ENCODE data around the gene NDST3. TPM values are rescaled to one million over a fixed set of nuclear protein-coding genes. Genes with fewer than 3 reads are reported as not detected.

The NDST3 gene
- polyA plus RNA-seq, 2 of the 4 experiments (the other 2 are of a cell fraction): not detected

DNA sequence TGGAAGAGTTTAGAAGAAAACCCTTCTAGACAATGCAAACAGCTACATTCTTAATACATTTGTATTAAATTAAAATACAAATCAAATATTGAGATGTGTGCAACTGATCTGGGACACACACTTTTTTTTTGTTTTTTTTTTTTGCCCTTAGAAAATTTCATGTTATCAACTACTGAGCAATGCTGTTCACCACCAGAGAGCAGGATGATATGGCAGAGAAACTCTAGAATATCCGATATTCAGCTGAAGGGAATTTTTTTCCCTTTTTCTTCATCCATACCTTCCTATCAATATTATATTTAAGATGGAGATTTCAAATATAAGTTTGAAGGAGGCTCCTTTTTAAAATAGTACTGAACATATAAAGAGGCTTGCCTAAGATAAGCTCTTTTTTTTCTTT, 1.0 kb downstream of the NDST3 start:
- WGBS (ENCODE audit: missing lambda C conversion rate): 0% methylated on average over 1 of the region's 1 CpG
- no peak for ATAC-seq
- Histone ChIP-seq H3K4me3 (no peak overlapping the region), H3K4me1 (no peaks in the 10 kb centered on the region), H3K4me2 (no peak overlapping the region), H3K27ac (no peak overlapping the region), H3K9me3 (no peaks in the 10 kb centered on the region)
- ChIA-PET POLR2A (no interaction called here), CTCF (interaction anchor here (0.9 kb wide), 1 partner anchor 413 kb away, joined by 4 read pairs; no protein-coding TSS in a partner anchor)
- TF ChIP-seq RARB (CRISPR knock-in tag; IDR thresholded peaks at IDR 0.05): no peak
- no peak for TF ChIP-seq EP300 (IDR thresholded peaks at IDR 0.05)
- TF ChIP-seq FOSL2 (IDR thresholded peaks at IDR 0.05): no peak
- no peak for TF ChIP-seq FOSL2 (CRISPR knock-in tag; IDR thresholded peaks at IDR 0.05)
- TF ChIP-seq FOXS1 (CRISPR knock-in tag; IDR thresholded peaks at IDR 0.05): no peak
- TF ChIP-seq, protein P1, sequence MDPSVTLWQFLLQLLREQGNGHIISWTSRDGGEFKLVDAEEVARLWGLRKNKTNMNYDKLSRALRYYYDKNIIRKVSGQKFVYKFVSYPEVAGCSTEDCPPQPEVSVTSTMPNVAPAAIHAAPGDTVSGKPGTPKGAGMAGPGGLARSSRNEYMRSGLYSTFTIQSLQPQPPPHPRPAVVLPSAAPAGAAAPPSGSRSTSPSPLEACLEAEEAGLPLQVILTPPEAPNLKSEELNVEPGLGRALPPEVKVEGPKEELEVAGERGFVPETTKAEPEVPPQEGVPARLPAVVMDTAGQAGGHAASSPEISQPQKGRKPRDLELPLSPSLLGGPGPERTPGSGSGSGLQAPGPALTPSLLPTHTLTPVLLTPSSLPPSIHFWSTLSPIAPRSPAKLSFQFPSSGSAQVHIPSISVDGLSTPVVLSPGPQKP (IDR thresholded peaks at IDR 0.05; ENCODE audit: low read depth, low read length): no peak
- no peak for TF ChIP-seq CBX8 (IDR thresholded peaks at IDR 0.05)
- no peak for TF ChIP-seq JUN (IDR thresholded peaks at IDR 0.05)
- no peak for TF ChIP-seq FOSB (CRISPR knock-in tag; IDR thresholded peaks at IDR 0.05)
- TF ChIP-seq ZFP36 (IDR thresholded peaks at IDR 0.05; ENCODE audit: borderline replicate concordance, partially characterized antibody): no peak
- no peak for TF ChIP-seq MAZ (IDR thresholded peaks at IDR 0.05; ENCODE audit: borderline replicate concordance, low read depth, low read length)
- TF ChIP-seq, protein P2, sequence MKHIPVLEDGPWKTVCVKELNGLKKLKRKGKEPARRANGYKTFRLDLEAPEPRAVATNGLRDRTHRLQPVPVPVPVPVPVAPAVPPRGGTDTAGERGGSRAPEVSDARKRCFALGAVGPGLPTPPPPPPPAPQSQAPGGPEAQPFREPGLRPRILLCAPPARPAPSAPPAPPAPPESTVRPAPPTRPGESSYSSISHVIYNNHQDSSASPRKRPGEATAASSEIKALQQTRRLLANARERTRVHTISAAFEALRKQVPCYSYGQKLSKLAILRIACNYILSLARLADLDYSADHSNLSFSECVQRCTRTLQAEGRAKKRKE (CRISPR knock-in tag; IDR thresholded peaks at IDR 0.05; ENCODE audit: low read depth): no peak
- no peak for TF ChIP-seq CEBPB (IDR thresholded peaks at IDR 0.05)
- no peak for DNase-seq (ENCODE audit: low read depth in 1 of 2, low spot score in 1 of 2)
- no peak for FAIRE-seq

DNA sequence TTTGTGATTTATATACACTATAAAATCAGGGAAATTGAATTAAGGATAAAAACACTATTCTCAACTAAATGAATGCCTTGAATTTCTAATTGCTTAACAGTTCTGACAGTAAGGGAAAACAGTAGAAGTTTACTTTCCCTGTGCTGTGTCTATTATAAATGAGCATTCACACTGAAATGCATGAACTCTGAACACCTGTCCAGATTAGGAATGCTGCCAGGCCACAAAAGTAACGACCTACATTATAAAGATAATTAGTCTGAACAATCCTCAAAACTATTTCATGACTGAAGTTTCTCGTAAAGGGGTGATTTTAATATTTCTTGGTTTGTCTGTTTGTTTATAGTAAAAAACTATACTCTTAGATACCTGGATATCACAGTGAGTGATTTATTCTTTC, 2.0 kb downstream of the NDST3 start:
- CTCF ChIA-PET: no interaction called here
- POLR2A ChIA-PET: no interaction called here
- ATAC-seq: no peak
- WGBS (ENCODE audit: missing lambda C conversion rate): 6% methylated on average over 2 of the region's 2 CpGs
- no peak overlapping the region for H3K4me2 ChIP-seq
- DNase-seq (ENCODE audit: low read depth in 1 of 2, low spot score in 1 of 2): no peak
- no peak for FAIRE-seq
- no peak overlapping the region for H3K27ac ChIP-seq
- no peaks in the 10 kb centered on the region for H3K9me3 ChIP-seq
- TF ChIP-seq CBX8 (IDR thresholded peaks at IDR 0.05) (no peak), SREBF2 (IDR thresholded peaks at IDR 0.05) (no peak), FOSB (CRISPR knock-in tag; IDR thresholded peaks at IDR 0.05) (no peak), NPAS2 (CRISPR knock-in tag; IDR thresholded peaks at IDR 0.05; ENCODE audit: borderline replicate concordance) (no peak), RARB (CRISPR knock-in tag; IDR thresholded peaks at IDR 0.05) (no peak), JUNB (IDR thresholded peaks at IDR 0.05) (no peak), PHF8 (IDR thresholded peaks at IDR 0.05; ENCODE audit: borderline replicate concordance, low read depth) (no peak), TP53 (CRISPR knock-in tag; IDR thresholded peaks at IDR 0.05) (no peak)
- TF ChIP-seq, protein P3, sequence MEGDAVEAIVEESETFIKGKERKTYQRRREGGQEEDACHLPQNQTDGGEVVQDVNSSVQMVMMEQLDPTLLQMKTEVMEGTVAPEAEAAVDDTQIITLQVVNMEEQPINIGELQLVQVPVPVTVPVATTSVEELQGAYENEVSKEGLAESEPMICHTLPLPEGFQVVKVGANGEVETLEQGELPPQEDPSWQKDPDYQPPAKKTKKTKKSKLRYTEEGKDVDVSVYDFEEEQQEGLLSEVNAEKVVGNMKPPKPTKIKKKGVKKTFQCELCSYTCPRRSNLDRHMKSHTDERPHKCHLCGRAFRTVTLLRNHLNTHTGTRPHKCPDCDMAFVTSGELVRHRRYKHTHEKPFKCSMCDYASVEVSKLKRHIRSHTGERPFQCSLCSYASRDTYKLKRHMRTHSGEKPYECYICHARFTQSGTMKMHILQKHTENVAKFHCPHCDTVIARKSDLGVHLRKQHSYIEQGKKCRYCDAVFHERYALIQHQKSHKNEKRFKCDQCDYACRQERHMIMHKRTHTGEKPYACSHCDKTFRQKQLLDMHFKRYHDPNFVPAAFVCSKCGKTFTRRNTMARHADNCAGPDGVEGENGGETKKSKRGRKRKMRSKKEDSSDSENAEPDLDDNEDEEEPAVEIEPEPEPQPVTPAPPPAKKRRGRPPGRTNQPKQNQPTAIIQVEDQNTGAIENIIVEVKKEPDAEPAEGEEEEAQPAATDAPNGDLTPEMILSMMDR (IDR thresholded peaks at IDR 0.05): no peak
- TF ChIP-seq, protein P4, sequence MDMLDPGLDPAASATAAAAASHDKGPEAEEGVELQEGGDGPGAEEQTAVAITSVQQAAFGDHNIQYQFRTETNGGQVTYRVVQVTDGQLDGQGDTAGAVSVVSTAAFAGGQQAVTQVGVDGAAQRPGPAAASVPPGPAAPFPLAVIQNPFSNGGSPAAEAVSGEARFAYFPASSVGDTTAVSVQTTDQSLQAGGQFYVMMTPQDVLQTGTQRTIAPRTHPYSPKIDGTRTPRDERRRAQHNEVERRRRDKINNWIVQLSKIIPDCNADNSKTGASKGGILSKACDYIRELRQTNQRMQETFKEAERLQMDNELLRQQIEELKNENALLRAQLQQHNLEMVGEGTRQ (IDR thresholded peaks at IDR 0.05): no peak
- no peaks in the 10 kb centered on the region for H3K4me1 ChIP-seq
- no peak overlapping the region for H3K4me3 ChIP-seq

DNA sequence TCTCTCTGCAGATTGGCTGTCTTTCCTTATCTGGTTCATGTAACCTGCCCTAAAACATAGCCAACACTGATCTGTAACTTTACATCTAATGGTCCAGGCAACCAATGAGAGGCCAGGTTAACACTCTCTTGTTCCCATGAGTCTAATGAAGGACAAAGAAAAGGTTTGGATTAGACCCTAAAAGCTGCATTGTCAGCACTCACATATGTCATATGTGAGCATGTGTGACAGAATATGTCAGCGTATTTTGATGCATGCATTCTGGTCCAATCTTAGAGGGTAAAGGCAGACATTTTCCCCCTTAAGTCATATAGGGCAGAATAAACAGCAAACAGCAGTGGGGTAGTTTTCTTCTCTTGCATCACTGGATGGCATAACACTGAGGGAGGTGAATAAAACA, 3.7 kb downstream of the NDST3 start:
- no peak for ATAC-seq
- TF ChIP-seq MAFK (IDR thresholded peaks at IDR 0.05; ENCODE audit: partially characterized antibody) (peak; percentile 10), ZSCAN20 (CRISPR knock-in tag; IDR thresholded peaks at IDR 0.05) (no peak)
- DNase-seq (ENCODE audit: low read depth in 1 of 2, low spot score in 1 of 2): no peak
- POLR2A ChIA-PET: no interaction called here
- no peak for FAIRE-seq
- no peak overlapping the region for H3K4me3 ChIP-seq
- no peaks in the 10 kb centered on the region for H3K9me3 ChIP-seq
- H3K4me2 ChIP-seq: no peak overlapping the region
- WGBS (ENCODE audit: missing lambda C conversion rate): 0% methylated on average over 1 of the region's 1 CpG
- no peaks in the 10 kb centered on the region for H3K4me1 ChIP-seq
- no peak overlapping the region for H3K27ac ChIP-seq
- CTCF ChIA-PET: no interaction called here

All from A549 (cell line).